ENCODE data around the gene GABRG3.
"Not testable (repeated sequence)": the region's sequence is repeated elsewhere in the genome, so short reads cannot be mapped to it uniquely, and the experiment has no call there.

The GABRG3 gene

GRCh38 chr15:27182561-27183110 lies 211.7 kb downstream of the GABRG3 start:
- DNase-seq (ENCODE audit: low read depth) = no peak

GRCh38 chr15:27183201-27183600 lies 212.2 kb downstream of the GABRG3 start:
- no peak for DNase-seq (ENCODE audit: low read depth)

- DNase-seq (ENCODE audit: low read depth) = not testable (repeated sequence)
Observed at GRCh38 chr15:27191515-27191914, 220.5 kb downstream of the GABRG3 start.

- DNase-seq (ENCODE audit: low read depth) = no peak
Observed at GRCh38 chr15:27196691-27197090, 225.7 kb downstream of the GABRG3 start.

- no peak for DNase-seq (ENCODE audit: low read depth)
Observed at GRCh38 chr15:27201425-27201824, 230.4 kb downstream of the GABRG3 start.

GRCh38 chr15:27210176-27210575 lies 239.2 kb downstream of the GABRG3 start:
- DNase-seq (ENCODE audit: low read depth) = no peak

GRCh38 chr15:27214032-27214431 lies 243.1 kb downstream of the GABRG3 start:
- no peak for DNase-seq (ENCODE audit: low read depth)

GRCh38 chr15:27214961-27215360 lies 244.0 kb downstream of the GABRG3 start:
- no peak for DNase-seq (ENCODE audit: low read depth)

GRCh38 chr15:27218426-27218825 lies 247.4 kb downstream of the GABRG3 start:
- DNase-seq (ENCODE audit: low read depth) = no peak

GRCh38 chr15:27219636-27220035 lies 248.7 kb downstream of the GABRG3 start:
- DNase-seq (ENCODE audit: low read depth) = no peak

GRCh38 chr15:27220199-27220598 lies 249.2 kb downstream of the GABRG3 start:
- DNase-seq (ENCODE audit: low read depth) = no peak

GRCh38 chr15:27222479-27222878 lies 251.5 kb downstream of the GABRG3 start:
- DNase-seq (ENCODE audit: low read depth) = no peak

GRCh38 chr15:27223179-27223578 lies 252.2 kb downstream of the GABRG3 start:
- DNase-seq (ENCODE audit: low read depth) = no peak

- no peak for DNase-seq (ENCODE audit: low read depth)
Observed at GRCh38 chr15:27231811-27232210, 260.8 kb downstream of the GABRG3 start.

GRCh38 chr15:27232876-27233275 lies 261.9 kb downstream of the GABRG3 start:
- no peak for DNase-seq (ENCODE audit: low read depth)

GRCh38 chr15:27234593-27234992 lies 263.6 kb downstream of the GABRG3 start:
- no peak for DNase-seq (ENCODE audit: low read depth)

- DNase-seq (ENCODE audit: low read depth) = no peak
Observed at GRCh38 chr15:27235161-27235560, 264.2 kb downstream of the GABRG3 start.

GRCh38 chr15:27235681-27236080 lies 264.7 kb downstream of the GABRG3 start:
- DNase-seq (ENCODE audit: low read depth) = no peak

GRCh38 chr15:27237319-27237939 lies 266.4 kb downstream of the GABRG3 start:
- DNase-seq (ENCODE audit: low read depth) = no peak

GRCh38 chr15:27238209-27238608 lies 267.2 kb downstream of the GABRG3 start:
- DNase-seq (ENCODE audit: low read depth) = no peak

- no peak for DNase-seq (ENCODE audit: low read depth)
Observed at GRCh38 chr15:27238707-27239423, 267.9 kb downstream of the GABRG3 start.

GRCh38 chr15:27241943-27242342 lies 271.0 kb downstream of the GABRG3 start:
- no peak for DNase-seq (ENCODE audit: low read depth)

GRCh38 chr15:27244047-27244446 lies 273.1 kb downstream of the GABRG3 start:
- no peak for DNase-seq (ENCODE audit: low read depth)

GRCh38 chr15:27248251-27248650 lies 277.3 kb downstream of the GABRG3 start:
- no peak for DNase-seq (ENCODE audit: low read depth)

Data from stimulated activated CD8-positive, alpha-beta memory T cell treated with anti-CD3 and anti-CD28 coated beads, Interleukin-7, amount 100 ng/mL, for 24 hours (primary cell).